ENCODE measurements around the gene NOP53. TPM values are rescaled to one million over a fixed set of nuclear protein-coding genes. Genes with fewer than 3 reads are reported as not detected.

NOP53 gene
- total and polyA plus RNA-seq, 9 of the 15 experiments (the other 6 are each of a cell fraction or from before 2014, with no cell fraction given) = 6.5 to 274 (median 145) TPM

DNA sequence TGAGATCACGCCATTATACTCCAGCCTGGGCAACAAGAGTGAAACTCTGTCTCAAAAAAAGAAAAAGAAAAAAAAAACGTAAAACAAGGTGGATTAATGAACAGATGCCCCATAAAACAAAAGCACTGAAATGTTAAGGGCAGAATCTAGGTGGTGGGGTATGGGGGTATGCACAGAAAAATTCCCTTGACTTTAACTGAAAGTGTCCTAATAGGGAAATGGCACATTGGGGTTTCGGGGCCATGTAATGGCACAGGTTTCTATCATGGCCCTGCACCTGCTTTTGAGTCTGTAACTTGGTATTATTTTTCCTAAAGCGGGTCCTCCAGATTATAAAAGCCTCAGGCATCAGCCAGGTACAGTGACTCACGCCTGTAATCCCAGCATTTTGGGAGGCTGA is 16.2 kb downstream of the NOP53 start:
- H3K27ac ChIP-seq (ENCODE audit: extremely low read depth, low read depth, low read length) = no peak overlapping the region
- H3K9me1 ChIP-seq (ENCODE audit: control insufficient read depth, insufficient read depth, low read length) = no peaks in the 10 kb centered on the region
- DNase-seq (ENCODE audit: extremely low read depth in 1 of 4, low spot score in 3 of 4) = no peak
- 37% methylated on average over 5 of the region's 5 CpGs for WGBS (ENCODE audit: insufficient coverage, low coverage, missing lambda C conversion rate)
- ChIA-PET POLR2A (interaction anchor here (0.6 kb wide), 1 partner anchor 14 kb away, joined by 3 read pairs; no protein-coding TSS in a partner anchor), CTCF (ENCODE audit: low intra/inter-chr PET ratio) (no interaction called here)
- ATAC-seq = no peak
- intact Hi-C loops (cut with micrococcal nuclease) (no loop called here), in situ Hi-C loops (cut with MboI) (no loop called here)
- H4K20me1 ChIP-seq (replicated peaks; ENCODE audit: control insufficient read depth, insufficient read depth, low read length) = peaks cover 3% of the 10 kb centered on the region
- H3K4me2 ChIP-seq (ENCODE audit: insufficient read depth, low read length) = no peak overlapping the region
- no peak overlapping the region for H3K9ac ChIP-seq (ENCODE audit: insufficient read depth in 1 of 2, low read depth in 2 of 2, low read length in 2 of 2)
- no peaks in the 10 kb centered on the region for H3K27me3 ChIP-seq (ENCODE audit: control insufficient read depth in 2 of 2, insufficient read depth in 2 of 2, low read length in 2 of 2)
- H3K36me3 ChIP-seq (ENCODE audit: control insufficient read depth, insufficient read depth, low read length) = peaks cover 28% of the 10 kb centered on the region; the same call in 2 of the 3 replicates
- TF ChIP-seq RCOR1 (IDR thresholded peaks at IDR 0.05; ENCODE audit: borderline replicate concordance in 1 of 2, low read depth in 2 of 2, low read length in 2 of 2) (no peak), POLR2B (IDR thresholded peaks at IDR 0.05; ENCODE audit: low read depth, partially characterized antibody) (peak; percentile 25), MTF1 (CRISPR knock-in tag; IDR thresholded peaks at IDR 0.05; ENCODE audit: borderline replicate concordance) (no peak)
- H3K79me2 ChIP-seq (ENCODE audit: control insufficient read depth, insufficient read depth, low read length) = no peaks in the 10 kb centered on the region
- no peak overlapping the region for H3K4me3 ChIP-seq
- peaks cover 0 to 27% of the 10 kb centered on the region in 2 experiments; a peak in 2 of 5 replicates for H3K4me1 ChIP-seq (replicated peaks in 1 of 2; ENCODE audit: control insufficient read depth in 2 of 2, insufficient read depth in 2 of 2, low read length in 2 of 2)
- BruUV-seq (replicated peaks) = no TSS peak
- H3K9me3 ChIP-seq (replicated peaks; ENCODE audit: control insufficient read depth, insufficient read depth, low read depth, low read length) = no peaks in the 10 kb centered on the region
- no peak for FAIRE-seq
- no peak overlapping the region for H2AFZ ChIP-seq (ENCODE audit: low read depth, low read length)

DNA sequence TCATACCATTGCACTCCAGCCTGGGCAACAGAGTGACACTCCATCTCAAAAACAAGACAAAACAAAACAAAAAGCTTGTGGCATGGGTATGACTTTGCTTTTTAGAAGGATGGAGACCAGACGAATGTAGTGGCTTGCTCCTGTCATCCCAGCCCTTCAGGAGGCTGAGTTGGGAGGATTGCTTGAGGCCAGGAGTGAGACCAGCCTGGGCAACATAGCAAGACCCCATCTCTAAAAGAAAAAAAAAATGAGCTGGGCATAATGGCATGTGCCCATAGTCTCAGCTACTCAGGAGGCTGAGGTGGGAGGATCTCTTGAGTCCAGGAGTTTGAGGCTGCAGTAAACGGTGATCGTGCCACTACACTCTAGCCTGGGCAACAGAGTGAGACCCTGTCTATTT is 16.8 kb downstream of the NOP53 start:
- no peak overlapping the region for H2AFZ ChIP-seq (ENCODE audit: low read depth, low read length)
- no peaks in the 10 kb centered on the region for H3K79me2 ChIP-seq (ENCODE audit: control insufficient read depth, insufficient read depth, low read length)
- no peaks in the 10 kb centered on the region for H3K9me3 ChIP-seq (replicated peaks; ENCODE audit: control insufficient read depth, insufficient read depth, low read depth, low read length)
- H3K4me1 ChIP-seq (replicated peaks in 1 of 2; ENCODE audit: control insufficient read depth in 2 of 2, insufficient read depth in 2 of 2, low read length in 2 of 2) = peaks cover 0 to 21% of the 10 kb centered on the region in 2 experiments; a peak in 2 of 5 replicates
- ATAC-seq (no peak), FAIRE-seq (no peak), DNase-seq (ENCODE audit: extremely low read depth in 1 of 4, low spot score in 3 of 4) (no peak)
- TF ChIP-seq ADNP (tag; IDR thresholded peaks at IDR 0.05) (0 out of 2 replicates have a peak, but pooled peaks have one; percentile 2), ZNF121 (CRISPR knock-in tag; conservative IDR thresholded peaks at IDR 0.05) (peak; percentile 93), ZFX (CRISPR knock-in tag; IDR thresholded peaks at IDR 0.05) (no peak), ZNF23 (CRISPR knock-in tag; IDR thresholded peaks at IDR 0.05) (no peak)
- CTCF ChIA-PET (ENCODE audit: low intra/inter-chr PET ratio) = no interaction called here
- H3K4me3 ChIP-seq = no peak overlapping the region
- in situ Hi-C loops (cut with MboI) = no loop called here
- BruUV-seq (replicated peaks) = no TSS peak
- H4K20me1 ChIP-seq (replicated peaks; ENCODE audit: control insufficient read depth, insufficient read depth, low read length) = peaks cover 3% of the 10 kb centered on the region
- no peaks in the 10 kb centered on the region for H3K9me1 ChIP-seq (ENCODE audit: control insufficient read depth, insufficient read depth, low read length)
- intact Hi-C loops (cut with micrococcal nuclease) = no loop called here
- POLR2A ChIA-PET = interaction anchor here (0.7 to 1.4 kb wide), 2 partner anchors 16 to 106 kb away, joined by 3 to 5 read pairs; partner anchors contain the start of gene SELENOW
- no peak overlapping the region for H3K27ac ChIP-seq (ENCODE audit: extremely low read depth, low read depth, low read length)
- WGBS (ENCODE audit: insufficient coverage, low coverage, missing lambda C conversion rate) = 47% methylated on average over 2 of the region's 3 CpGs
- no peak overlapping the region for H3K4me2 ChIP-seq (ENCODE audit: insufficient read depth, low read length)
- H3K9ac ChIP-seq (ENCODE audit: insufficient read depth in 1 of 2, low read depth in 2 of 2, low read length in 2 of 2) = no peak overlapping the region
- no peaks in the 10 kb centered on the region for H3K27me3 ChIP-seq (ENCODE audit: control insufficient read depth in 2 of 2, insufficient read depth in 2 of 2, low read length in 2 of 2)
- H3K36me3 ChIP-seq (ENCODE audit: control insufficient read depth, insufficient read depth, low read length) = peaks cover 22% of the 10 kb centered on the region; the same call in 2 of the 3 replicates
